Left ventricle myocardium inferior (tissue), 1 donor: ENCODE results near the gene TSHZ2. TPM values are rescaled to one million over a fixed set of nuclear protein-coding genes. Genes with fewer than 3 reads are reported as not detected.
A peak's percentile ranks its signal among the peaks of the same experiment; 100 is the strongest.

Experiments used
- DNase-seq: peaks from one replicate; pipeline ENCODE4 v3.0.0-alpha.2; 2020
- H3K27ac ChIP-seq: fragments of 200-600 bp; replicated peaks from 2 replicates; pipeline ENCODE4 v1.8.0; 2021
- H3K27me3 ChIP-seq: fragments of 200-600 bp; 2 replicates; pipeline ENCODE4 v1.8.0; 2021; ENCODE audit warnings: low read depth
- H3K36me3 ChIP-seq: fragments of 200-600 bp; 2 replicates; pipeline ENCODE4 v1.8.0; 2021
- H3K4me1 ChIP-seq: fragments of 200-600 bp; 2 replicates; pipeline ENCODE4 v1.8.0; 2021
- H3K4me3 ChIP-seq: fragments of 200-600 bp; 2 replicates; pipeline ENCODE4 v1.8.0; 2021; ENCODE audit warnings: mild to moderate bottlenecking, moderate library complexity
- H3K9me3 ChIP-seq: fragments of 200-600 bp; replicated peaks from 2 replicates; pipeline ENCODE4 v1.8.0; 2021
- CTCF ChIP-seq: fragments of 200-600 bp; IDR thresholded peaks from 2 replicates; pipeline ENCODE4 v1.8.0; 2021; ENCODE audit warnings: antibody characterized with exemption, mild to moderate bottlenecking, borderline replicate concordance
- intact Hi-C: fragments of 100-400 bp; cut with micrococcal nuclease; formaldehyde crosslinking; loops from one replicate; pipeline ENCODE4 v1.11.0; 2022
- total RNA-seq: library from RNA; stranded (reverse); fragmentation: NEBNext Ultra II Directional; extraction: Animal tissue kit (Norgen Biotek cat#: 25700); gene quantifications from one replicate; pipeline ENCODE4 v1.2.1, GENCODE V29; 2021
- donor health status: DM: no; HTN: yes; CAD: no; lungs with severe emphysema.

The TSHZ2 gene
- total RNA-seq, 1 donor from 2014 or later = 3.1 TPM

DNA sequence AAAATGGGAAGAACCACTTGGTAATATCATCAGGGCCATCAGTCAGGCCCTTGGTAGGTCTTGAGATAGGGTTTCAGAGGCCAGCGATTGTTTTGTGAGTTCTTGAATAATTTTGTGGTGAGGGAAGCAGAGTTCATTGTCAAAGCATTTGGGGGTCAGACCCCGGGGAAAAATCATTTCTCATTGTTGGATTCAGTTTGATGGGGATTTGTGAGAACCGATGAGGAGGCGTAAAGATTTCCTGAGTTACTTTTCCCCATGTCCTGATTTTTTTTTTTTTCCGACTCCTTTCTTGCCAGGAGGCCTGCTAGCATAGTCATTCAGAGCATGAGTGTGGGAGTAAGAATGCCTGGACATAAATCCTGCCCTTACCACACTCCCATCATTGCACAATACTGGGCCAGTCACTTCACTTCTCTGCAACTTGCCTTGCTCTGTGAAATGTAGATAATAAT, 60.3 kb downstream of the TSHZ2 start:
- H3K27ac ChIP-seq = peak overlapping the region; percentile 24
- intact Hi-C loops = no loop called here
- H3K27me3 ChIP-seq = no peaks in the 10 kb centered on the region
- H3K4me3 ChIP-seq = no peak overlapping the region
- H3K36me3 ChIP-seq = no peaks in the 10 kb centered on the region
- no peak for TF ChIP-seq CTCF
- no peaks in the 10 kb centered on the region for H3K4me1 ChIP-seq
- no peaks in the 10 kb centered on the region for H3K9me3 ChIP-seq
- DNase-seq = no peak

DNA sequence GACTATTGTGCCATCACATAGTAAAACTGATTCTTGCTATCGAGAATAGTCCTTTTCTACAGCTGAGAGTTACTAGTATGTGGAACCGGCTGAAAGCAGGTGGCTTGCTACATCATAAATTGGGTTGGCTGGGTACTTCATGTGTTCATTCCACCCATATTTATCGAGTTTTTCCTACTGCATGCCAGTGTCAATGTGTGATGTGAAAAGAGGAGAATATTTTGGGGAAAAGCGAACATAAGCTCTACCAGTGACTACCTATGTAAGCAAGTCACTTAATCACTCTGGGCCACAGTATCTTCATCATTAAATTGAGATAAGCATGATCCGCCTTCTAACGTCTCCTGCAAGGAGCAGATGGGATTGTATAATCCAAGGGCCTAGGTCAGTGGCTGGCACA, 61.0 kb downstream of the TSHZ2 start:
- no peak for DNase-seq
- Histone ChIP-seq H3K27ac (peak overlapping the region; percentile 24), H3K36me3 (no peaks in the 10 kb centered on the region), H3K27me3 (no peaks in the 10 kb centered on the region), H3K4me1 (no peaks in the 10 kb centered on the region), H3K9me3 (no peaks in the 10 kb centered on the region), H3K4me3 (no peak overlapping the region)
- TF ChIP-seq CTCF = no peak
- intact Hi-C loops = no loop called here

DNA sequence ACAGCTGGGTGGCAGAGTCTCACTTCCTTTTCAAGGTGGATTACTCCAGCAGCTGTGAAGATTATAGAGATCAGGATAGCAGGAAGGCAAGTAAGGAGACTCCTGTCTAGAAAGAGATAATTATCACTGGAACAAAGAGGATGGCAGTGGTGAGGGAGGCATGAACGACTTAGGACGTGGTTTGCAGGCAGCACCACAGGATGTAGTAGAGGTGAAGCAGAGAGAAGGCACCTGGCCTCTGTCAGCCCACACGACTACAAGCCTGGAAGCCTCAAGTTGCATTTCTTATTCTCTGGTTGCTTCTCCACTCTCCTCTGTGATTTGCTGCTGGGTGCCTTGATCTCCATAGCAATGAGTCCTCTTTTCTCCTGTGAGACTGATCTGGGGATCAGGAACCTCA, 62.7 kb downstream of the TSHZ2 start:
- no peak for TF ChIP-seq CTCF
- Histone ChIP-seq H3K4me1 (no peaks in the 10 kb centered on the region), H3K9me3 (no peaks in the 10 kb centered on the region), H3K27me3 (no peaks in the 10 kb centered on the region), H3K4me3 (no peak overlapping the region), H3K36me3 (no peaks in the 10 kb centered on the region), H3K27ac (no peak overlapping the region)
- intact Hi-C loops = no loop called here
- DNase-seq = no peak

DNA sequence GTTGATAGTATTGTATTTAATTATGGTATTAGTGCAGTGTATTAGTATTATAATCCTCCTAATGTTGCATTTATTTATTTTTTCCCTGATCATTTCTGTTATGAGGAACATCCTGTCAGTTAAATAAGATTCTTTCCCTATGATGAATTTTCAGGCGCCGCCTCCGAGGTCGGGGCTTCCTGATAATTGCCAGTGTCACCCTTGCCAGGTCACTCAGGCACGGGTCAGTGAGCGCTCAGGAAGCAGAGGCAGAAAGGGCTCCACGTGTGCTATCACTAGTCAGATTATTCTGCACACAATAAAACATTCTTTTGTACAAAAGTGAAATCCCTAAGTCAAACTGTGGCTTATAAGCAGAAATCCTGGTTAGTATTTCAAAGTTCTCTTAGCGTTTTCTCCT, 64.8 kb downstream of the TSHZ2 start:
- no peak overlapping the region for H3K4me3 ChIP-seq
- no peaks in the 10 kb centered on the region for H3K9me3 ChIP-seq
- TF ChIP-seq CTCF = no peak
- no peak for DNase-seq
- no peaks in the 10 kb centered on the region for H3K36me3 ChIP-seq
- H3K4me1 ChIP-seq = peaks cover 5% of the 10 kb centered on the region
- H3K27me3 ChIP-seq = no peaks in the 10 kb centered on the region
- no peak overlapping the region for H3K27ac ChIP-seq
- intact Hi-C loops = no loop called here

DNA sequence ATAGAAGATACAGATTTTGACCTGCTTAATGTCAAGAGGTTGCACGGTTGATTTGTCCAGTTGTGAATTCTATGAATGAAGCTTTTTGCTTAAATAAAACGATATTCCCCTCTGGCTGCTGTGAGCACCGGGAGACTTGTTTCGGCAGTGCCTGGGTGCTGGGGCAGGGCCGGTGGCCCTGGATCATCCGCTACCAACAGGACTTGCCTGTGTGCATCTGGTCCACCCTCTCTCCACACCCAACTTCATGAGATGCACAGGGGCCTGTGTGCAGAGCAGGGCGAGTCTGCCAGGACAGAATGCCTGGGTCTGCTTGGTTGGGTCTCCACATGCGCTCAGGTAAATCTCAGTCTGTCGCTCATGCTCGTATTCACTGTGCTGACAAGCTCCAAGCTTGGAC, 65.5 kb downstream of the TSHZ2 start:
- TF ChIP-seq CTCF = no peak
- no peak for DNase-seq

DNA sequence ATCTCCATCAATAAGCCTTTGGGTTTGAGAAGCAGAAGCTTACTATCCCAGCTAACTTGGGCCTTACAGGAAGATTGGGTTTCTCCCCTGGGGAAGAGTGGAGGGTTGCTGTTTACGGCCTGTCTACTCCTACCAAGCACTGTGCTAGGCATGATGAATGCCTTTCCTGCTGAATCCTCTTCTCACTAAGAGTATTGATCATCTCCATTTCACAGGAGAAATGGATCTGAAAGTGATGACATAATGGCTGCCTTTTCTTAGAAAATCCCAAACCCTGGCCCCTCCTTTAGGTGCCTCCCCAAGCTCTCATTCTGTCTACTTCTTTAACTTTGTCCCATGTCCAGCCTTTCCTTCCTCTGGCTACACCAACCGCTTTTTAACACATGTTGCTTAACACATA, 66.1 kb downstream of the TSHZ2 start:
- Histone ChIP-seq H3K27ac (no peak overlapping the region), H3K4me3 (no peak overlapping the region), H3K27me3 (no peaks in the 10 kb centered on the region), H3K9me3 (no peaks in the 10 kb centered on the region), H3K36me3 (no peaks in the 10 kb centered on the region), H3K4me1 (peaks cover 5% of the 10 kb centered on the region)
- TF ChIP-seq CTCF = no peak
- intact Hi-C loops = no loop called here
- DNase-seq = no peak

More for the DNA sequence above, 65.5 kb downstream of the TSHZ2 start:
- Histone ChIP-seq H3K4me3 (no peak overlapping the region), H3K27ac (no peak overlapping the region), H3K27me3 (no peaks in the 10 kb centered on the region), H3K36me3 (no peaks in the 10 kb centered on the region), H3K9me3 (no peaks in the 10 kb centered on the region), H3K4me1 (peaks cover 5% of the 10 kb centered on the region)
- intact Hi-C loops = no loop called here
